Spinal cord (tissue), 10 donors: ENCODE measurements around the gene IFNA16. TPM values are rescaled to one million over a fixed set of nuclear protein-coding genes. Genes with fewer than 3 reads are reported as not detected.
"Not testable (repeated sequence)": the region's sequence is repeated elsewhere in the genome, so short reads cannot be mapped to it uniquely, and the experiment has no call there.

Experiments
- DNase-seq, 6 donors: peaks; one replicate each; pipeline versions ENCODE4 v3.0.0 to v3.0.0-alpha.2; 2013 to 2015; ENCODE audit warnings: low spot score in 6 of 6, low read depth in 4 of 6
- H3K27ac ChIP-seq: one replicate; pipeline ENCODE4 v1.5.1; 2013; ENCODE audit warnings: low read depth, low read length, control low read depth
- H3K27me3 ChIP-seq: one replicate; pipeline ENCODE4 v1.6.1; 2013; ENCODE audit warnings: low read length; ENCODE audit not compliant: control insufficient read depth, insufficient read depth
- H3K36me3 ChIP-seq: one replicate; pipeline ENCODE4 v1.6.1; 2013; ENCODE audit warnings: low read length; ENCODE audit not compliant: control insufficient read depth, insufficient read depth
- H3K4me1 ChIP-seq: one replicate; pipeline ENCODE4 v1.6.1; 2013; ENCODE audit warnings: low read length; ENCODE audit not compliant: control insufficient read depth, insufficient read depth
- H3K4me3 ChIP-seq: one replicate; pipeline ENCODE4 v1.5.1; 2013; ENCODE audit warnings: low read depth, low read length, control low read depth
- H3K9me3 ChIP-seq: one replicate; pipeline ENCODE4 v1.6.1; 2013; ENCODE audit warnings: low read length; ENCODE audit not compliant: control insufficient read depth, insufficient read depth
- WGBS: methylation state at CpG from one replicate; pipeline ENCODE4 v1.1.5; 2013; ENCODE audit warnings: missing lambda C conversion rate; ENCODE audit not compliant: insufficient coverage; 5-methylcytosine and 5-hydroxymethylcytosine counted together
- polyA plus RNA-seq, 2 donors: library from polyadenylated mRNA; unstranded; fragments of 120-200 nt; gene quantifications; one replicate each; pipeline ENCODE4 v1.2.1, GENCODE V29; 2013; ENCODE audit not compliant: insufficient read length in 2 of 2
- total RNA-seq, 2 donors: library from RNA; depleted of rRNA in 1 of 2; stranded (reverse); fragments of 120-200 nt in 1 of 2; fragments of >200 nt in 1 of 2; gene quantifications; one replicate each; pipeline versions ENCODE4 v1.2.3 to v1.2.4, GENCODE V29; 2013 to 2014
- donor health status: healthy.

The IFNA16 gene
- total and polyA plus RNA-seq, 4 donors = not detected

DNA sequence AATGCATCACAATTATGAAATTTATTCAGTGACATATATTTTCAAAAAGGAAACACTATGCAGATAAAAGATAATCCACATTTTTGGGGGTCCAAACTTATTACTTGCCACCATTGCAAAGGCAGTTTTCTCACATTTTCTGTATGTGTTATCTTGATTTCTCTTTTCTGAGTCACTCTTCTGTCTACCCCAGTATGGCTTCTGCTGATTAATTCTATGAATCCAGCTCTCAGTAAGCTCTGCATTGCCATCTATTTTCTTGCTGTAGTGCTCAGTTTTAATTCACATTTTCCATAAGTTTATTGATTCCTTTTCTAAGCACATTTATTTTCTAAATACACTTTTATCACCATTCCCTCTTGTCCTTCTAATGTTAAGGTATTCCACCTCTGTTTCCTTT lies 11.9 kb downstream of the IFNA16 start:
- no peak for DNase-seq

DNA sequence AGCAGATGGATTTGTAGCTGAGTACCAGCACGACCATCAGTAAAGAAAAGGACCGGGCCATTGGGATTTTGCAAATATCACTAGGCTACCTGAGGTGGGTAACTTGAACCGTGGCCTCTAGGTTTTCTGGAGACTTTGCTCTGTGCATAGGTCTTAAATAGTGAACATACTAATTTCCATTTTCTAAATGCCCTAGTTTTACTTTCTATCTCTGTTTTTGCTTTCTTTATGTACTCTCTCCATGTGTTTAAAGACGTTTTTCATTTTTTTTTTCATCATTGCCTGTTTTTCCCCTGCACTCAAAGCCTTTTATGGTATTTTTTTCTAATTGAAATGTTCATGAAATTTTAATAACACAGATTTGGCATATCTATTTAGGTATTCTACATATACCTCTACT lies 15.0 kb downstream of the IFNA16 start, which contains the start of gene IFNA7:
Gene IFNA7 (minus strand): TSS at position 101 of the 400 bp plus-strand sequence. CDS start 40 bp downstream, at position 61.
- H3K27ac ChIP-seq, H3K36me3 ChIP-seq, H3K4me1 ChIP-seq, H3K4me3 ChIP-seq, H3K27me3 ChIP-seq, DNase-seq, H3K9me3 ChIP-seq: not testable (repeated sequence)
- WGBS = 100% methylated on average over 2 of the region's 4 CpGs

More for the DNA sequence above, 11.9 kb downstream of the IFNA16 start:
- Histone ChIP-seq H3K4me3 (no peak overlapping the region), H3K36me3 (no peaks in the 10 kb centered on the region), H3K4me1 (no peaks in the 10 kb centered on the region), H3K27ac (no peak overlapping the region), H3K27me3 (no peaks in the 10 kb centered on the region), H3K9me3 (no peaks in the 10 kb centered on the region)

DNA sequence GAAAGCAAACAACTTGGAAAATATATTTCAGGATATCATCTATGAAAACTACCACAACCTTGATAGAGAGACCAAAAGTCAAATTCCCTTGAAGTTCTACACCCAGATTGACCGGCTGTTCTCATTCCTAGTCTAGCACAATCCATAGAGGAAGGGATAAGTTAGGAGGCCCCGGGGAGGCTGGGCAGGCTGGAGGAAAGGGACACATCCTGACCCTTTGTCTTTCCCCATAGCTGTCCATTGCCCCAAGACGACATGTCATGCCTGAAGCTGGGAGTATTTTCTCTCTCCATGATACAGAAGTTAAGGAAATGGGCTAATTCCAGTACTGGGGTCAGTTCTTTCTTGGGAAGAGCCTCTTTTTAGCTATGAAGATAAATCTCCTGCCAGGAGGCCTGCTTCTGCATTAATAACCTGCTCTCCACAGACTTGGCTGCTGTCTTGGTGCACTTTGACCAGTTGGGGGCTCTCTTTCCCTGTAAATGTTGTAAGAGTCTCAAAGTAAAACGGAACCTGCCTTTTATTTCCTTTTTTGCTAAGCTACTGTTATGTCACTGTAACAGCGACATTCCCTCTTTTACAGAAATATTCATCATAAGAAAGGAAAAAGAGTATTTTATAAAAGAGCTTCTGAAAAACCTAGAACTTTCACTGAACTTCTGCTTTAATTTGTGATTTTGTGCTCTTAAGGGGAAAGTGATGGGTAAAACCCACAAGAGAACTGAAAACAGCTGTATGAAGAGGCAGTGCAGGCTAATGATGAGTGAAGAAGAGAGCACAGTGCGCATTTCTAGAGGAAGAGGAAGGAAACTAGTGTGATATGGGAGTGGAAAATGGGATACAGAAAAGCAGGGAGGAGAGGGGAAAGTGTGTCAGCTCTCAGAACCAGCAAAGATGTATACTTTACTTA lies 22.0 kb downstream of the IFNA16 start:
- not testable (repeated sequence) for H3K4me1 ChIP-seq, H3K4me3 ChIP-seq, H3K27ac ChIP-seq, H3K9me3 ChIP-seq, H3K27me3 ChIP-seq, H3K36me3 ChIP-seq
- DNase-seq = peak in 2 of 6 donors; percentile 1 to 56
- WGBS = 17% methylated on average over 1 of the region's 6 CpGs

DNA sequence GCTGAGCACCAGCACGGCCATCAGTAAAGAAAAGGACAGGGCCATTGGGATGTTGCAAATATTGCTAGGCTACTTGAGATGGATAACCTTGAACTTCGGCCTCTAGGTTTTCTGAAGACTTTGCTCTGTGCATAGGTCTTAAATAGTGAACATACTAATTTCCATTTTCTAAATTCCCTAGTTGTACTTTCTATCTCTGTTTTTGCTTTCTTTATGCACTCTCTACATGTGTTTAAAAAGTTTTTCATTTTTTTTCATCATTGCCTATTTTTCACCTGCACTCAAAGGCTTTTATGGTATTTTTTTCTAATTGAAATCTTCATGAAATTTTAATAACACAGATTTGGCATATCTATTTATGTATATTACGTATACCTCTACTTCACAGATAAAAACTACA lies 29.6 kb downstream of the IFNA16 start, which contains the start of gene IFNA4:
Gene IFNA4 (minus strand): TSS at position 101 of the 400 bp plus-strand sequence. CDS start 56 bp downstream, at position 45.
- H3K27me3 ChIP-seq, H3K4me3 ChIP-seq, H3K27ac ChIP-seq, H3K36me3 ChIP-seq, H3K4me1 ChIP-seq, H3K9me3 ChIP-seq, DNase-seq: not testable (repeated sequence)
- no CpG with 5 or more reads among the region's 3 CpGs for WGBS

DNA sequence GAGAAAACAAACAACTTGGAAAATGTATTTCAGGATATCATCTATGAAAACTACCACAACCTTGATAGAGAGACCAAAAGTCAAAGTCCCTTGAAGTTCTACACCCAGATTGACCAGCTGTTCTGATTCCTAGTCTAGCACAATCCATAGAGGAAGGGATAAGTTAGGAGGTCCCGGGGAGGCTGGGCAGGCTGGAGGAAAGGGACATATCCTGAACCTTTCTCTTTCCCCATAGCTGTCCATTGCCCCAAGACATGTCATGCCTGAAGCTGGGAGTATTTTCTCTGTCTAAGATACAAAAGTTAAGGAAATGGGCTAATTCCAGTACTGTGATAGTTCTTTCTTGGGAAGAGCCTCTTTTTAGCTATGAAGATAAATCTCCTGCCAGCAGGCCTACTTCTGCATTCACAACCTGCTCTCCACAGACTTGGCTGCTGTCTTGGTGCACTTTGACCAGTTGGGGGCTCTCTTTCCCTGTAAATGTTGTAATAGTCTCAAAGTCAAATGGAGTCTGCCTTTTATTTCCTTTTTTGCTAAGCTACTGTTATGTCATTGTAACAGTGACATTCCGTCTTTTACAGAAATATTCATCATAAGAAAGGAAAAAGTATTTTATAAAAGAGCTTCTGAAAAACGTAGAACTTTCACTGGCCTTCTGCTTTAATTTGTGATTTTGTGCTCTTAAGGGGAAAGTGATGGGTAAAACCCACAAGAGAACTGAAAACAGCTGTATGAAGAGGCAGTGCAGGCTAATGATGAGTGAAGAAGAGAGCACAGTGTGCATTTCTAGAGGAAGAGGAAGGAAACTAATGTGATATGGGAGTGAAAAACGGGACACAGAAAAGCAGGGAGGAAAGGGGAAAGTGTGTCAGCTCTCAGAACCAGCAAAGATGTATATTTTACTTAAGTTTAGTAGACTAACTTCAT lies 34.0 kb downstream of the IFNA16 start:
- not testable (repeated sequence) for H3K36me3 ChIP-seq

DNA sequence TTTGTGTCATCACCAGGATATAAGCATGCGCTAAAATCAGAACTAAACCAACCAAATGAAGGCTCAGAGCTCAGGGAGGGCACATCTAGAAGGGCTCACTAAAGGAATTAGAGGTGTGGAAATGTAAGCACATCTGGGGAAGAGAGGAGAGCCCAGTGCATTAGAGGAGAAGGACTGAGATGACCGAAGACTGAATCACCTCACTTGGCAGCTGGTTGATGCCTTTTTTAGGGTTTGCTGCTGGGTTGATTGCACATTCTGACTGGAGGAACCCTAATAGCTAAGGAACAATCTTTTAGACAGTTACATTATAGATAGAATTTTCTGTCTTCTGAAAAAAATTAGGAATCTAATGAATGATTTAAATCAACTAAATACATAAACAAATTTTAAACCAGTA lies 42.4 kb downstream of the IFNA16 start:
- Histone ChIP-seq H3K4me1 (no peaks in the 10 kb centered on the region), H3K36me3 (no peaks in the 10 kb centered on the region), H3K4me3 (no peak overlapping the region), H3K27me3 (no peaks in the 10 kb centered on the region), H3K27ac (no peak overlapping the region), H3K9me3 (no peaks in the 10 kb centered on the region)
- no CpG with 5 or more reads among the region's 2 CpGs for WGBS
- no peak for DNase-seq

More for the DNA sequence above, 34.0 kb downstream of the IFNA16 start:
- H3K9me3 ChIP-seq, H3K27me3 ChIP-seq, H3K4me3 ChIP-seq, H3K4me1 ChIP-seq, H3K27ac ChIP-seq: not testable (repeated sequence)
- no CpG with 5 or more reads among the region's 4 CpGs for WGBS
- DNase-seq = peak in 2 of 6 donors; percentile 2 to 14

DNA sequence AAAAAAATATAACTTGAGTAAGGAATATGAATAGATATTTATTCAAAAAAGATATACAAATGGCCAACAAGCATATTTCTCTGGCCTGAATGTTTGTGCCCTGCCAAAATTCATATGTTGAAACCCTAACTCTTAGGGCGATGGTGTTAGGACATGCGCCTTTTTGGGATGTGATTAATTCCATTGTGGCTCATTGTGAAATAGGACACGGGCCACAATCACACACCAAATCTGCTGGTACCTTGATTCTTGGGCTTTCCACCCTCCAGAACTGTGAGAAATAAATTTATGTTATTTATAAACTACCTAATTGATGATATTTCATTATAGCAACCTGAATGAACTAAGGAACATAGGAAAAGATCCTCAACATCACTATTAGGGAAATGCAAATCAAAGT lies 45.0 kb downstream of the IFNA16 start:
- no peaks in the 10 kb centered on the region for H3K9me3 ChIP-seq
- no peaks in the 10 kb centered on the region for H3K27me3 ChIP-seq
- DNase-seq = no peak
- H3K36me3 ChIP-seq = no peaks in the 10 kb centered on the region
- no peak overlapping the region for H3K4me3 ChIP-seq
- H3K4me1 ChIP-seq = no peaks in the 10 kb centered on the region
- H3K27ac ChIP-seq = no peak overlapping the region
- WGBS = no CpG with 5 or more reads among the region's 3 CpGs

DNA sequence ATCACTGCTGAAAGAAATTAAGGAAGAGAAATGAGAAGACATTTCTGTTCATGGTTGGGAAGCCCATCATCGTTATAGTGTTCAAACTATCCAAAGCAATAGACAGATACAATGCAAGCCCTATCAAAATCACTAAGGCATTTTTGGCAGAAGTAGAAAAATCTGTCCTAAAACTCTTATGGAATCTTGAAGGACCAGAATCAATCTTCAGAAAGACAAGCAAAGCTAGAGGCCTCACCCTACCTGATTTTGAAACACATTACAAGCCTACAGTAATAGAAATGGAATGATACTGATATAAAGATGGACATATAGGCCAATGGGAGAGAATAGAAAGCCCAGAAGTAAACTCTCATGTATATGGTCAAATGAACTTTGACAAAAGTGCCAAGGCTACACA lies 45.8 kb downstream of the IFNA16 start:
- DNase-seq = no peak
- Histone ChIP-seq H3K27ac (no peak overlapping the region), H3K4me3 (no peak overlapping the region), H3K9me3 (no peaks in the 10 kb centered on the region), H3K4me1 (no peaks in the 10 kb centered on the region), H3K27me3 (no peaks in the 10 kb centered on the region), H3K36me3 (no peaks in the 10 kb centered on the region)
- no CpG with 5 or more reads among the region's 1 CpG for WGBS

DNA sequence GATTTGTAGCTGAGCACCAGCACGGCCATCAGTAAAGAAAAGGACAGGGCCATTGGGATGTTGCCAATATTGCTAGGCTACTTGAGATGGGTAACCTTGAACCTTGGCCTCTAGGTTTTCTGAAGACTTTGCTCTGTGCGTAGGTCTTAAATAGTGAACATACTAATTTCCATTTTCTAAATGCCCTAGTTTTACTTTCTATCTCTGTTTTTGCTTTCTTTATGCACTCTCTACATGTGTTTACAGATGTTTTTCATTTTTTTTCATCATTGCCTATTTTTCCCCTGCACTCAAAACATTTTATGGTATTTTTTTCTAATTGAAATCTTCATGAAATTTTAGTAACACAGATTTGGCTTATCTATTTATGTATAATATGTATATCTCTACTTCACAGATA lies 50.6 kb downstream of the IFNA16 start, which contains the start of gene IFNA21:
Gene IFNA21 (minus strand): TSS at position 101 of the 400 bp plus-strand sequence. CDS start 48 bp downstream, at position 53.
- H3K4me1 ChIP-seq, DNase-seq, H3K27me3 ChIP-seq, H3K9me3 ChIP-seq, H3K36me3 ChIP-seq, H3K27ac ChIP-seq, H3K4me3 ChIP-seq: not testable (repeated sequence)
- WGBS = no CpG with 5 or more reads among the region's 2 CpGs
